IPS-20b (cell line): ENCODE measurements around the gene SLFN12L.
"Not testable (repeated sequence)": the region's sequence is repeated elsewhere in the genome, so short reads cannot be mapped to it uniquely, and the experiment has no call there.

Experiments used
- H3K27ac ChIP-seq: one replicate; pipeline ENCODE4 v1.5.1; 2013; ENCODE audit warnings: low read length
- H3K27me3 ChIP-seq: 2 replicates; pipeline ENCODE4 v1.6.1; 2013; ENCODE audit warnings: mild to moderate bottlenecking, low read length, inconsistent platforms; ENCODE audit not compliant: insufficient read depth
- H3K36me3 ChIP-seq: 2 replicates; pipeline ENCODE4 v1.6.1; 2013; ENCODE audit warnings: low read depth, mild to moderate bottlenecking, inconsistent platforms, low read length, moderate library complexity; ENCODE audit not compliant: insufficient read depth
- H3K4me1 ChIP-seq: 2 replicates; pipeline ENCODE4 v1.6.1; 2013; ENCODE audit warnings: mild to moderate bottlenecking, control low read depth, inconsistent platforms, low read length, moderate library complexity; ENCODE audit not compliant: insufficient read depth
- H3K4me3 ChIP-seq: 2 replicates; pipeline ENCODE4 v1.5.1; 2013; ENCODE audit warnings: mild to moderate bottlenecking, low read length, inconsistent platforms
- H3K9ac ChIP-seq: 2 replicates; pipeline ENCODE4 v1.6.1; 2013; ENCODE audit warnings: low read depth, mild to moderate bottlenecking, inconsistent platforms, low read length, moderate library complexity
- H3K9me3 ChIP-seq: 2 replicates; pipeline ENCODE4 v1.6.1; 2013; ENCODE audit warnings: mild to moderate bottlenecking, low read depth, low read length, inconsistent platforms; ENCODE audit not compliant: insufficient read depth

SLFN12L gene

GRCh38 chr17:35519906-35520442 lies 17.5 kb downstream of the SLFN12L start:
- H3K9ac ChIP-seq: no peak overlapping the region
- H3K4me1 ChIP-seq: no peaks in the 10 kb centered on the region

GRCh38 chr17:35519439-35519838 lies 18.0 kb downstream of the SLFN12L start:
- no peaks in the 10 kb centered on the region for H3K4me1 ChIP-seq
- H3K9me3 ChIP-seq: no peaks in the 10 kb centered on the region
- H3K4me3 ChIP-seq: no peak overlapping the region
- no peak overlapping the region for H3K27ac ChIP-seq
- no peaks in the 10 kb centered on the region for H3K27me3 ChIP-seq
- H3K9ac ChIP-seq: no peak overlapping the region
- H3K36me3 ChIP-seq: no peaks in the 10 kb centered on the region

More at GRCh38 chr17:35519906-35520442, 17.5 kb downstream of the SLFN12L start:
- Histone ChIP-seq H3K27ac (no peak overlapping the region), H3K27me3 (no peaks in the 10 kb centered on the region), H3K4me3 (no peak overlapping the region), H3K9me3 (no peaks in the 10 kb centered on the region), H3K36me3 (no peaks in the 10 kb centered on the region)

- not testable (repeated sequence) for H3K9ac ChIP-seq, H3K27ac ChIP-seq, H3K9me3 ChIP-seq, H3K36me3 ChIP-seq, H3K27me3 ChIP-seq, H3K4me1 ChIP-seq, H3K4me3 ChIP-seq
These were observed 19.0 kb downstream of the SLFN12L start for GRCh38 chr17:35518431-35518830.

- Histone ChIP-seq H3K27ac (no peak overlapping the region), H3K9ac (no peak overlapping the region), H3K36me3 (no peaks in the 10 kb centered on the region), H3K9me3 (no peaks in the 10 kb centered on the region; the same call in 1 of the 2 replicates), H3K4me3 (no peak overlapping the region), H3K4me1 (no peaks in the 10 kb centered on the region), H3K27me3 (no peaks in the 10 kb centered on the region)
These were observed 22.5 kb downstream of the SLFN12L start for GRCh38 chr17:35515027-35515426.

DNA sequence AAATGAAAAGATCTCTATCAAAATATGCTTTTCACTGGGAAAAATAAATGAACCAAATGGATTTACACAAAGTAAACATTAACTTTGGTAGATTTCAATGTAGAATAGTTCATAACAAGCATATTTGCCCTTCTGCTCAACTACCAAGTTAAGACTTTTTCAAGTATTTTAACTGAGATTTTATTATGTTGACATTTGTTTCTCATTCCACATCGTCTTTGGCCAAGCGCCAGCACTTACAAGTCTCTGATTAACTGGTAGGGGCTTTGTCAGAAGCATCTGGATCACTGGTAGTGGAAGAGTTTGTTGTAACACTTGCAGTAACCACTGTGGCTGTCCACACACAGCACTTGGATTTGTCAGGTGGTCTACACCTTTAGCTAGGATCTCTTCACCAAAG lies 22.9 kb downstream of the SLFN12L start:
- Histone ChIP-seq H3K27me3 (no peaks in the 10 kb centered on the region), H3K9ac (no peak overlapping the region), H3K9me3 (no peaks in the 10 kb centered on the region; the same call in 1 of the 2 replicates), H3K4me1 (no peaks in the 10 kb centered on the region), H3K27ac (no peak overlapping the region), H3K4me3 (no peak overlapping the region), H3K36me3 (no peaks in the 10 kb centered on the region)

DNA sequence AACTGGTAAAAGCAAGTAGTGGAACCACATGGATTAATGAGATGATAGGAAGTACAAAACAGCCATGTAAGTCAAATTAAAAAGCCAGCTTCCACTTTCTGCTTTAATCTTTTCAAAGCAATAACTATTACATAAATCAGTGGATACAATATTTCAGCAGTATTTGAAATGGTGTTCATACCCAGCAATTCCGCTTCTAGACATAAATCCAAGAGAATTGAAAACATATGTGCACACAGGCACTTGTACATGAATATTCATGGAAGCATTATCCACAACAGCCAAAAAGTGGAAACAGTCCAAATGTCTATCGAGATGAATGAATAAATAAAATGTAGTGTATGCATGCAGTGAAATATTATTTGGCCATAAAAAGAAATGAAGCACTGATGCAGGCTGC lies 27.4 kb downstream of the SLFN12L start:
- Histone ChIP-seq H3K9me3 (no peaks in the 10 kb centered on the region; the same call in 1 of the 2 replicates), H3K27ac (no peak overlapping the region), H3K4me3 (no peak overlapping the region), H3K4me1 (no peaks in the 10 kb centered on the region), H3K9ac (no peak overlapping the region), H3K36me3 (no peaks in the 10 kb centered on the region), H3K27me3 (no peaks in the 10 kb centered on the region)

DNA sequence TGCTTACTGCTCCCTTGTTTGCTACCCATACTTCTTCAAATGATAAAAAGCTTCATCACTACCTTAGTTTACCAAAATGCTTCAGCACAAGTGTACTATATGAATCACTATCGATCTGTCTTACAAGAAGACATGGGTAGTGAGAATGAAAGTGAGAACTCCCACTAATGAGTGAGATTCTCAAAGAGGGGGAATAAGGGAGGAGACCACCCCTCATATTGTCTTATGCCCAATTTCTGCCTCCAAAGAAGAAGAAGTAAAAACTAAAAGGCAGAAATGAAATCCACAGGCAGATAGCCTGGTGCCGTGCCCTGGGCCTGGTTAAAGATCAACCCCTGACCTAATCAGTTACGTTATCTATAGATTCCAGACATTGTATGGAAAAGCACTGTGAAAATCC lies 29.8 kb downstream of the SLFN12L start:
- H3K9ac ChIP-seq, H3K9me3 ChIP-seq, H3K4me1 ChIP-seq, H3K27me3 ChIP-seq, H3K36me3 ChIP-seq, H3K4me3 ChIP-seq, H3K27ac ChIP-seq: not testable (repeated sequence)

DNA sequence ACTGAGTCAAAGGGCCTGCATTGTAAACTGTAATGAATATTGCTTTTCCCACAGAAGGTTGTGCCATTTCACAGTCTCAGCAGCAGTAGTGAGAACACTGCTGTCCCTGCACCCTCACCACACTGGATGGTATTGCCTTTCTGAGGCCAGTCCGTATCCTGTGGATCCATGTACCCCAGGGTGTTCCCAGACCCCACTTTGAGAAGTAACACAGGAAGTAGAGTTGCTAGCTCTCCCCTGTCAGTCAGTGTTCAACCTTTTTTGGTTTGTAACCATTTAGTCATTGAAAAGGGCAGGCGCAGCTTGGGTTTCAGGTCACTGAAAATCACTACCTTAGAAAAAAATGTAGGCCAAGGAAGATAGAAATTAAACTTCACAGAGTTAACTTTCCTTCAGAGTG lies 37.9 kb downstream of the SLFN12L start:
- Histone ChIP-seq H3K4me3 (no peak overlapping the region), H3K9ac (no peak overlapping the region)

GRCh38 chr17:35498448-35499178 lies 38.9 kb downstream of the SLFN12L start:
- H3K9me3 ChIP-seq: no peaks in the 10 kb centered on the region
- no peaks in the 10 kb centered on the region for H3K36me3 ChIP-seq
- H3K27ac ChIP-seq: no peak overlapping the region
- no peak overlapping the region for H3K9ac ChIP-seq
- peak overlapping the region; percentile 30; the same call in 1 of the 2 replicates for H3K4me3 ChIP-seq
- peaks cover 5% of the 10 kb centered on the region for H3K4me1 ChIP-seq
- H3K27me3 ChIP-seq: peaks cover 77% of the 10 kb centered on the region

More for the DNA sequence above, 37.9 kb downstream of the SLFN12L start:
- Histone ChIP-seq H3K4me1 (peaks cover 5% of the 10 kb centered on the region), H3K27me3 (peaks cover 67% of the 10 kb centered on the region), H3K27ac (no peak overlapping the region), H3K36me3 (no peaks in the 10 kb centered on the region), H3K9me3 (no peaks in the 10 kb centered on the region)

- Histone ChIP-seq H3K27ac (no peak overlapping the region), H3K4me1 (peaks cover 9% of the 10 kb centered on the region), H3K9me3 (no peaks in the 10 kb centered on the region), H3K9ac (no peak overlapping the region), H3K4me3 (peak overlapping the region; percentile 54; the same call in 1 of the 2 replicates), H3K36me3 (no peaks in the 10 kb centered on the region), H3K27me3 (peaks cover 96% of the 10 kb centered on the region)
These were observed 40.8 kb downstream of the SLFN12L start for GRCh38 chr17:35496451-35497290.

GRCh38 chr17:35493040-35493439 lies 44.4 kb downstream of the SLFN12L start:
- H3K9me3 ChIP-seq: no peaks in the 10 kb centered on the region; the same call in 1 of the 2 replicates
- H3K4me1 ChIP-seq: peaks cover 3% of the 10 kb centered on the region; the same call in 1 of the 2 replicates
- H3K9ac ChIP-seq: no peak overlapping the region
- H3K4me3 ChIP-seq: no peak overlapping the region
- H3K27me3 ChIP-seq: peaks cover 100% of the 10 kb centered on the region
- H3K27ac ChIP-seq: no peak overlapping the region
- H3K36me3 ChIP-seq: no peaks in the 10 kb centered on the region
